OCI-LY7 (cell line): ENCODE measurements around the gene COL4A2. TPM values are rescaled to one million over a fixed set of nuclear protein-coding genes. Genes with fewer than 3 reads are reported as not detected.

Experiments used
- BruUV-seq: library from RNA; stranded (reverse); fragments of 400-500 nt; replicated peaks from 2 replicates; lab custom pipeline; 2021; lab: Mats Ljungman, UMichigan
- CTCF ChIA-PET: fragments of 300-600 bp; sonication (Branson Sonifier 250); formaldehyde crosslinking; loops from one replicate; lab custom pipeline; 2022; ENCODE audit warnings: antibody characterized with exemption; ENCODE audit not compliant: unreplicated experiment; lab: Charles Lee
- POLR2A ChIA-PET: fragments of 300-600 bp; sonication (Branson Sonifier 250); formaldehyde crosslinking; loops from one replicate; lab custom pipeline; 2022; ENCODE audit warnings: antibody characterized with exemption; lab: Charles Lee
- DNase-seq: peaks from one replicate; pipeline ENCODE4 v3.0.0-alpha.2; 2015; ENCODE audit warnings: low spot score
- H2AFZ ChIP-seq: fragments of 200-600 bp; sonication (generic), shearing (Covaris generic); 2 replicates; pipeline ENCODE4 v1.6.1; 2014; ENCODE audit warnings: mild to moderate bottlenecking, antibody characterized with exemption, low read length, moderate library complexity
- H3K27ac ChIP-seq: fragments of 200-600 bp; sonication (generic); 2 replicates; pipeline ENCODE4 v1.5.1; 2014; ENCODE audit warnings: mixed run types, low read depth, mild to moderate bottlenecking, moderate library complexity, low read length, inconsistent platforms; ENCODE audit not compliant: poor library complexity, severe bottlenecking
- H3K36me3 ChIP-seq: fragments of 200-600 bp; sonication (generic); 2 replicates; pipeline ENCODE4 v1.6.1; 2014; ENCODE audit warnings: mild to moderate bottlenecking, antibody characterized with exemption, low read length, moderate library complexity, mixed read lengths; ENCODE audit not compliant: insufficient read depth
- H3K4me1 ChIP-seq: fragments of 200-600 bp; sonication (generic); 2 replicates; pipeline ENCODE4 v1.5.1; 2014; ENCODE audit warnings: mild to moderate bottlenecking, low read length; ENCODE audit not compliant: insufficient read depth, poor library complexity, severe bottlenecking
- H3K4me2 ChIP-seq: fragments of 200-600 bp; sonication (generic); 2 replicates; pipeline ENCODE4 v1.6.1; 2014; ENCODE audit warnings: mild to moderate bottlenecking, low read length
- H3K4me3 ChIP-seq: fragments of 200-600 bp; sonication (generic); 2 replicates; pipeline ENCODE4 v1.5.1; 2014; ENCODE audit warnings: mild to moderate bottlenecking, low read depth, low read length; ENCODE audit not compliant: poor library complexity, severe bottlenecking
- H3K79me2 ChIP-seq: fragments of 200-600 bp; sonication (generic); 2 replicates; pipeline ENCODE4 v1.6.1; 2016; ENCODE audit warnings: low read depth, mild to moderate bottlenecking, low read length, moderate library complexity, mixed read lengths; ENCODE audit not compliant: insufficient read depth
- H3K9me2 ChIP-seq: fragments of 200-600 bp; sonication (generic); 2 replicates; pipeline ENCODE4 v1.6.1; 2016; ENCODE audit warnings: mild to moderate bottlenecking, low read length, mixed read lengths; ENCODE audit not compliant: insufficient read depth
- H3K9me3 ChIP-seq: fragments of 200-600 bp; sonication (generic); 2 replicates; pipeline ENCODE4 v1.6.1; 2014; ENCODE audit warnings: mild to moderate bottlenecking, mixed run types, low read length, mixed read lengths
- H4K20me1 ChIP-seq: fragments of 200-600 bp; sonication (generic); 2 replicates; pipeline ENCODE4 v1.6.1; 2014; ENCODE audit warnings: mild to moderate bottlenecking, antibody characterized with exemption, low read length, moderate library complexity, mixed read lengths; ENCODE audit not compliant: insufficient read depth
- CTCF ChIP-seq: fragments of 200-600 bp; sonication (generic); conservative IDR thresholded peaks from 2 replicates; pipeline ENCODE4 v1.5.1; 2014; ENCODE audit warnings: mild to moderate bottlenecking, antibody characterized with exemption, low read length, moderate library complexity, mixed read lengths
- EZH2phosphoT487 ChIP-seq: fragments of 200-600 bp; sonication (generic); IDR thresholded peaks from 2 replicates; pipeline ENCODE4 v1.6.1; 2018; ENCODE audit warnings: low read depth, borderline replicate concordance, mild to moderate bottlenecking, mixed run types, antibody characterized with exemption, low read length, moderate library complexity, mixed read lengths
- intact Hi-C: fragments of 100-400 bp; cut with micrococcal nuclease; formaldehyde crosslinking; loops from one replicate; pipeline ENCODE4 v1.10.0; 2022; ENCODE audit not compliant: unreplicated experiment
- total RNA-seq, 2 experiments: library from RNA; depleted of rRNA in 1 of 2; stranded (reverse); fragments of >200 nt in 1 of 2; shearing (Covaris generic) in 1 of 2; gene quantifications; 2 replicates each; pipeline ENCODE4 v1.2.3, GENCODE V29; 2014 to 2022

COL4A2 gene
- total RNA-seq, 2 experiments from 2014 or later, result 0.34 TPM; not detected in 1

DNA sequence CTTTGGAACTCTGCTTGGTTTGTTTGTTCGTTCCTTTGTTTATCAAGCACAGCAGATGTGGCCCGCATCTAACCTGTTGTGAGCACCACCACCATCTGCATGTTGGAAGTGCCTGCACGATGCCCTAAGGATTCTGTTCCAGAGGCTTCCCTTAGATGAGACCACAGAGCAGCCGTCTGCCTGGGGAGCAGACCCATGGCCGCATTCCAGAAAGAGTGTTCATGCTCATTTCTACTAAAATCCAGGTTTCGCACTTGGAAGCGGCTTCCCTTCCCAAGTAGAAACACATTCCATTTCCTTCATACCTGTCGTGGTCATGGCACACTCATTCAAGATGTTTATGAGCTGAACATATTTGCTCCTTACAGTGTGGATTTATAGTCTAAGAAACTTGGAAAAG lies 27.2 kb downstream of the COL4A2 start:
- TF ChIP-seq EZH2phosphoT487, result no peak
- no peak for TF ChIP-seq CTCF
- no peaks in the 10 kb centered on the region for H3K36me3 ChIP-seq
- no peaks in the 10 kb centered on the region for H3K4me1 ChIP-seq
- H3K79me2 ChIP-seq, result no peaks in the 10 kb centered on the region
- no peak overlapping the region for H2AFZ ChIP-seq
- CTCF ChIA-PET, result no interaction called here
- H3K4me3 ChIP-seq, result no peak overlapping the region
- BruUV-seq, result no TSS peak
- H3K27ac ChIP-seq, result no peak overlapping the region
- DNase-seq, result no peak
- POLR2A ChIA-PET, result no interaction called here
- H3K9me3 ChIP-seq, result no peaks in the 10 kb centered on the region
- H4K20me1 ChIP-seq, result no peaks in the 10 kb centered on the region
- H3K9me2 ChIP-seq, result no peaks in the 10 kb centered on the region
- intact Hi-C loops, result no loop called here
- H3K4me2 ChIP-seq, result no peak overlapping the region

DNA sequence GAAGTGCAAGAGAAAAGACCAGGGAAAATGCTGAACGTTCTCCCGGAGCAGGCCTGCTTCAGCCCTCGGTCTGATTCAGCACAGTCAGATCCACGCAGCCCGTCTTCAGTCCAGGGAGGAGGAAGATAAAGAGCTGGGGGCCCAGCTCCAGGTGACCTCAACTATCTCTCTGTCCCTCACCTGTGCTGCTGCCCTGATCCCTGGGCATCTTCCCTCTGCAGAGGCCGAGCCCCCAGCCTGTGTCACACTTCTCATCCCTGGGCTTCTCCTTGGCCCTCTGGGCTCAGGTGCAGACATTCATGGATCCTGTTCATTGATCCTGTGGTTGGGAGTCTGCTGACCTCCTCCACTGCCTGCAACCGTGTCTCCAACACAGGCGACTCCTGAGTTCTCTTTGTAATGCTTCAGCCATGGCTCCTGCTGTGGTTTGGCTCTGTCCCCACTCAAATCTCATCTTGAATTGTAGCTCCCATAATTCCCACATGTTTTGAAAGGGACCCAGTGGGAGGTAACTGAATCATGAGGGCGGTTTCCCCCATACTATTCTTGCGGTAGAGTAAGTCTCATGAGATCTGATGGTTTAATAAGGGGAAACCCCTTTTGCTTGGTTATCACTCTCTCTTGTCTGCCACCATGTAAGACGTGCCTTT lies 27.9 kb downstream of the COL4A2 start:
- DNase-seq, result no peak
- Histone ChIP-seq H3K4me1 (no peaks in the 10 kb centered on the region), H3K9me3 (no peaks in the 10 kb centered on the region), H3K27ac (no peak overlapping the region), H4K20me1 (no peaks in the 10 kb centered on the region), H3K4me3 (no peak overlapping the region), H2AFZ (no peak overlapping the region), H3K9me2 (no peaks in the 10 kb centered on the region), H3K36me3 (no peaks in the 10 kb centered on the region), H3K79me2 (no peaks in the 10 kb centered on the region), H3K4me2 (no peak overlapping the region)
- CTCF ChIA-PET, result no interaction called here
- TF ChIP-seq CTCF, result no peak
- TF ChIP-seq EZH2phosphoT487, result no peak
- no TSS peak for BruUV-seq
- intact Hi-C loops, result no loop called here
- POLR2A ChIA-PET, result no interaction called here

GRCh38 chr13:110336108-110336507 lies 29.0 kb downstream of the COL4A2 start:
- H3K9me3 ChIP-seq, result no peaks in the 10 kb centered on the region
- no peaks in the 10 kb centered on the region for H3K9me2 ChIP-seq
- BruUV-seq, result no TSS peak
- no peak for TF ChIP-seq EZH2phosphoT487
- no peak for TF ChIP-seq CTCF
- H4K20me1 ChIP-seq, result no peaks in the 10 kb centered on the region
- ChIA-PET POLR2A (no interaction called here), CTCF (no interaction called here)
- no peak for DNase-seq
- no peak overlapping the region for H3K27ac ChIP-seq
- no peaks in the 10 kb centered on the region for H3K79me2 ChIP-seq
- no peak overlapping the region for H3K4me2 ChIP-seq
- intact Hi-C loops, result no loop called here
- H3K36me3 ChIP-seq, result no peaks in the 10 kb centered on the region
- H3K4me1 ChIP-seq, result peaks cover 4% of the 10 kb centered on the region
- H2AFZ ChIP-seq, result no peak overlapping the region
- no peak overlapping the region for H3K4me3 ChIP-seq
